ENCODE measurements around the gene DMBX1.

The DMBX1 gene

DNA sequence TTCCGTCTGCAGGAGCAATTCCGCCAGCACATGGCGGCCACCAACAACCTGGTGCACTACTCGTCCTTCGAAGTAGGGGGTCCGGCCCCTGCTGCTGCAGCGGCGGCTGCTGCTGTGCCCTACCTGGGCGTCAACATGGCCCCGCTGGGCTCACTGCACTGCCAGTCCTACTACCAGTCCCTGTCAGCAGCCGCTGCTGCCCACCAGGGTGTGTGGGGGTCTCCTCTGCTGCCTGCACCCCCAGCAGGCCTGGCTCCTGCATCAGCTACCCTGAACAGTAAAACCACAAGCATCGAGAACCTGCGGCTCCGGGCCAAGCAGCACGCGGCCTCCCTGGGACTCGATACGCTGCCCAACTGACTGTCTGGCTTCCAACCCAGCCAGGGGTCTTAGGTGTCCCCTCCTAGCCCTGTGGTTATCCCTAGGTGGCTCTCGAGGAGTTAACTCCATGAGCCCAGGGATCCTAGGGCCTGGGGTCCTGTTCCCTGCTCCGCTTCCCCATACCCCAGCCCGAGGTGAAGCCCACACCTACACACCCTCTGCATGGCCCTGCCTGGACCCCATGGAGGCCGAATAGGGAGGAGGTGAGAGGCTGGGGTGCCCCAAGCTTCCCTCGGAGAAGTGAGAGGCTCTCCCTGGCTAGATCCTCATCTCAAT, 22.6 kb downstream of the DMBX1 start:
- Histone ChIP-seq H3K27ac (ENCODE audit: low read length) (no peak overlapping the region), H3K4me1 (ENCODE audit: insufficient read depth, low read length) (no peaks in the 10 kb centered on the region), H3K79me2 (ENCODE audit: insufficient read depth, low read length) (no peaks in the 10 kb centered on the region), H3K4me3 (ENCODE audit: low read depth in 1 of 2, low read length in 2 of 2) (no peak overlapping the region), H2AFZ (ENCODE audit: low read depth, low read length) (no peak overlapping the region), H3K9me3 (ENCODE audit: insufficient read depth, low read length, severe bottlenecking) (no peaks in the 10 kb centered on the region), H3K9ac (ENCODE audit: low read depth, low read length) (no peak overlapping the region), H3K4me2 (ENCODE audit: insufficient read depth, low read length) (no peak overlapping the region), H3K27me3 (ENCODE audit: insufficient read depth, low read length, poor library complexity) (peaks cover 12% of the 10 kb centered on the region), H3K36me3 (ENCODE audit: insufficient read depth, low read length) (no peaks in the 10 kb centered on the region), H4K20me1 (ENCODE audit: insufficient read depth, low read length) (peaks cover 3% of the 10 kb centered on the region)
- DNase-seq (no peak), ATAC-seq (ENCODE audit: insufficient read depth, low read depth) (no peak)
- no peak for TF ChIP-seq EZH2 (IDR thresholded peaks at IDR 0.05; ENCODE audit: borderline replicate concordance, low read depth, low read length, severe bottlenecking)
- TF ChIP-seq, protein P1, sequence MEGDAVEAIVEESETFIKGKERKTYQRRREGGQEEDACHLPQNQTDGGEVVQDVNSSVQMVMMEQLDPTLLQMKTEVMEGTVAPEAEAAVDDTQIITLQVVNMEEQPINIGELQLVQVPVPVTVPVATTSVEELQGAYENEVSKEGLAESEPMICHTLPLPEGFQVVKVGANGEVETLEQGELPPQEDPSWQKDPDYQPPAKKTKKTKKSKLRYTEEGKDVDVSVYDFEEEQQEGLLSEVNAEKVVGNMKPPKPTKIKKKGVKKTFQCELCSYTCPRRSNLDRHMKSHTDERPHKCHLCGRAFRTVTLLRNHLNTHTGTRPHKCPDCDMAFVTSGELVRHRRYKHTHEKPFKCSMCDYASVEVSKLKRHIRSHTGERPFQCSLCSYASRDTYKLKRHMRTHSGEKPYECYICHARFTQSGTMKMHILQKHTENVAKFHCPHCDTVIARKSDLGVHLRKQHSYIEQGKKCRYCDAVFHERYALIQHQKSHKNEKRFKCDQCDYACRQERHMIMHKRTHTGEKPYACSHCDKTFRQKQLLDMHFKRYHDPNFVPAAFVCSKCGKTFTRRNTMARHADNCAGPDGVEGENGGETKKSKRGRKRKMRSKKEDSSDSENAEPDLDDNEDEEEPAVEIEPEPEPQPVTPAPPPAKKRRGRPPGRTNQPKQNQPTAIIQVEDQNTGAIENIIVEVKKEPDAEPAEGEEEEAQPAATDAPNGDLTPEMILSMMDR (IDR thresholded peaks at IDR 0.05; ENCODE audit: borderline replicate concordance, extremely low read depth, low read length, poor library complexity, severe bottlenecking), result no peak

DNA sequence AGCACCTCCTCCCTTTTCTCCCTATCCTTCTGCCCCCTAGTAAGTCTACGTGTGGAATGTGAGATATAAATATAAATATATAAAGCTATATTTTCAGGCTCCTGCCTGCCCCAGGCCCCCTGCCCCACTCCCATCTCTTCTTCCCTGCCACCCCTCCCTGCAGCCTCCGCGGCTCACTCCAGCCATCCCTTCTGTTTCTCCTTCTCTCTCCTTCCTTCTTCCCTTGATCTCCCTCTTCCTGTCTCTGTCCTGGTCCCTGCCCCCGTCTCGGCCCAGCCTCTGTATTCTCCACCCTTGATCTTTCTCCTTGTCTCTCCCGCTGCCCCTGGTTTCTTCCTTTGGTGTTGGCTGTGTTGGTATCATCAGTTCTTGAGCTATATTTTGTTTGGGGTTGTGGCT, 23.2 kb downstream of the DMBX1 start:
- TF ChIP-seq, protein P1 (IDR thresholded peaks at IDR 0.05; ENCODE audit: borderline replicate concordance, extremely low read depth, low read length, poor library complexity, severe bottlenecking), result no peak
- no peak for TF ChIP-seq EZH2 (IDR thresholded peaks at IDR 0.05; ENCODE audit: borderline replicate concordance, low read depth, low read length, severe bottlenecking)
- Histone ChIP-seq H3K4me2 (ENCODE audit: insufficient read depth, low read length) (no peak overlapping the region), H3K79me2 (ENCODE audit: insufficient read depth, low read length) (no peaks in the 10 kb centered on the region), H2AFZ (ENCODE audit: low read depth, low read length) (no peak overlapping the region), H4K20me1 (ENCODE audit: insufficient read depth, low read length) (peaks cover 3% of the 10 kb centered on the region), H3K9ac (ENCODE audit: low read depth, low read length) (no peak overlapping the region), H3K9me3 (ENCODE audit: insufficient read depth, low read length, severe bottlenecking) (no peaks in the 10 kb centered on the region), H3K27ac (ENCODE audit: low read length) (no peak overlapping the region), H3K4me3 (ENCODE audit: low read depth in 1 of 2, low read length in 2 of 2) (no peak overlapping the region), H3K4me1 (ENCODE audit: insufficient read depth, low read length) (no peaks in the 10 kb centered on the region), H3K27me3 (ENCODE audit: insufficient read depth, low read length, poor library complexity) (peaks cover 14% of the 10 kb centered on the region), H3K36me3 (ENCODE audit: insufficient read depth, low read length) (no peaks in the 10 kb centered on the region)
- DNase-seq, result no peak
- no peak for ATAC-seq (ENCODE audit: insufficient read depth, low read depth)

DNA sequence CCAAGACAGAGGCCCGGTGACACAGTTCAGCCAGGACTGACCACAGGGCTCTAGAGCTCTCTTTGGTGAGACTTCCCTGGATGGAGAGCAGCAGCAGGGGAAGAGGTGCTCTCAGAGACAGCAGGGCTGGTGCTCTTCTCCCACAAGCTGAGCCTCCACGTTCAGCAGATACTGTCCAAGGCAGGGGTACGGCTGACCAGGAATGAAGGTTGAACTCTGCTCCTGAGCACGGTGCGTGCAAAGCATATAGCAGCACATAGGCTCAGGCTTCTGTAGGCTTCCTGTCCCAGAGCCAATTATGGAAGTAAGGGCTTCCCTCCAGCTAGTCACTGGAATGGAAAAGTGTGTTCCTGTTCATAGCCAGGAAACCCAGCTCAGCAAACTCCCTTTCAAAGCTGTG, 23.9 kb downstream of the DMBX1 start:
- H3K4me1 ChIP-seq (ENCODE audit: insufficient read depth, low read length), result no peaks in the 10 kb centered on the region
- H3K79me2 ChIP-seq (ENCODE audit: insufficient read depth, low read length), result no peaks in the 10 kb centered on the region
- H3K4me2 ChIP-seq (ENCODE audit: insufficient read depth, low read length), result no peak overlapping the region

More for the DNA sequence above, 23.9 kb downstream of the DMBX1 start:
- Histone ChIP-seq H3K4me3 (ENCODE audit: low read depth in 1 of 2, low read length in 2 of 2) (no peak overlapping the region), H4K20me1 (ENCODE audit: insufficient read depth, low read length) (peaks cover 3% of the 10 kb centered on the region), H3K27ac (ENCODE audit: low read length) (no peak overlapping the region), H3K36me3 (ENCODE audit: insufficient read depth, low read length) (no peaks in the 10 kb centered on the region), H2AFZ (ENCODE audit: low read depth, low read length) (no peak overlapping the region), H3K9me3 (ENCODE audit: insufficient read depth, low read length, severe bottlenecking) (no peaks in the 10 kb centered on the region), H3K27me3 (ENCODE audit: insufficient read depth, low read length, poor library complexity) (peaks cover 14% of the 10 kb centered on the region), H3K9ac (ENCODE audit: low read depth, low read length) (no peak overlapping the region)
- TF ChIP-seq, protein P1 (IDR thresholded peaks at IDR 0.05; ENCODE audit: borderline replicate concordance, extremely low read depth, low read length, poor library complexity, severe bottlenecking), result no peak
- no peak for TF ChIP-seq EZH2 (IDR thresholded peaks at IDR 0.05; ENCODE audit: borderline replicate concordance, low read depth, low read length, severe bottlenecking)
- no peak for DNase-seq
- no peak for ATAC-seq (ENCODE audit: insufficient read depth, low read depth)
